Activated CD4-positive, alpha-beta T cell treated with anti-CD3 and anti-CD28 coated beads, Interleukin-2, Interleukin-6, amounts not matched to agents 100 ng/mL and 50 ng/mL, durations not matched to agents 16 hours and 8 hours (primary cell): Measurements from ENCODE around the gene MX1.
A peak's percentile ranks its signal among the peaks of the same experiment; 100 is the strongest.

Experiments used
- DNase-seq: peaks from one replicate; pipeline ENCODE4 v3.0.0-alpha.2; 2020

The MX1 gene

DNA sequence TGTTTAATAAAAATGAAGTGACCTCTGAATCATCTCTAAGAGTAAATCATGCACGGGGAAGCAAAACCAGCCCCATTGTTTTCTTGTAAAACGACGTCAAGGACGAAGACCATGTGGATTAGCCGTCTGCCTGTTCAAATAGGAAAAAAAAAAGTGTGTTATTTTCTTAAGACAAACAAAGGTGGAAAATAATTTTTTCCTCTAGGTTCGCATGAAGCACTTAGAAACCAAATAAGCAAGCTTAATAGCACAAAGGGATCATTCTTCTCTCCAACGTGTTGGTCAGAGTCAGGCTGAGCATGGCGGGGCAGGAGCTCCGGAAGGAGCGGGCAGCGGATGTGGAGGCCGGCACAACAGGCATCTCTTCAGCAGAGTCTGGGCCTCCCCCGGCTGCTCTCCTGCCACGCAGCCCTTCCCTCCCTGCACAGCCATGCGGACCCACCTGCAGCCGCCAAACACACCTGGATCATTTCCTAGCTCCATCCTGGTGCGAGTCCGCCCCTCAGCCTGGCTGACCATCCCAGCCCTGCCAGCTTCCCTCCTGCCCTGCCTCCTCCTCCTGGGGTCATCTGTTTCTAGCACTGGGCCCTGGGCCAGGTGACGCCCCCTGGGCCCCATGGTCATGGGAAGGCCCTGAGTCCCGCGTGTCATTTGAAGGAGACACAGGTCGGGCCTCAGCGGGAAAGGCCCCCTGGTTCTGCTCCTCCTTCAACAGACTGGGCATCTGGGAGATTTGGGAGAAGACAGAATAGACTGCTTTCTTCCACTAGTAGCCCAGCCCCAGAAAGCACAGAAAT, 40.2 kb downstream of the MX1 start:
- DNase-seq = no peak

DNA sequence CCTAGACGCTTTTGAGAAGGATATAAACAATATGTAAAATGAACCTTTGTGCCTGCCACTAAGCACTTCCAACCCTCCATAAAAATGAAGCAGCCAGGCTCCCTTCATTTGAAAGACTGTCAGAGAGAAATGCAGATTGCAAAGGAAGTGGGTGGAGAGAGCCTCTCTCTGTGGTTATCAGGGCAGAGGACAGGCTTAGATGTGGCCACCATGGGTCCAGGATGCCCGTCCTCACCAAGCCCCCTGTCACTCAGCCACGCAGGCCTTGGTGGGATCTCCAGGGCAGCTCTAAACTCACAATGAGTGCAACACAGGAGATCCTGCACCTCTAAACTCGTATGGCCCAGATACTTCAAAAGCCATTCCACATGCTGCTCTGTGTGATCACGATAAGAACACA, 44.0 kb downstream of the MX1 start:
- no peak for DNase-seq

DNA sequence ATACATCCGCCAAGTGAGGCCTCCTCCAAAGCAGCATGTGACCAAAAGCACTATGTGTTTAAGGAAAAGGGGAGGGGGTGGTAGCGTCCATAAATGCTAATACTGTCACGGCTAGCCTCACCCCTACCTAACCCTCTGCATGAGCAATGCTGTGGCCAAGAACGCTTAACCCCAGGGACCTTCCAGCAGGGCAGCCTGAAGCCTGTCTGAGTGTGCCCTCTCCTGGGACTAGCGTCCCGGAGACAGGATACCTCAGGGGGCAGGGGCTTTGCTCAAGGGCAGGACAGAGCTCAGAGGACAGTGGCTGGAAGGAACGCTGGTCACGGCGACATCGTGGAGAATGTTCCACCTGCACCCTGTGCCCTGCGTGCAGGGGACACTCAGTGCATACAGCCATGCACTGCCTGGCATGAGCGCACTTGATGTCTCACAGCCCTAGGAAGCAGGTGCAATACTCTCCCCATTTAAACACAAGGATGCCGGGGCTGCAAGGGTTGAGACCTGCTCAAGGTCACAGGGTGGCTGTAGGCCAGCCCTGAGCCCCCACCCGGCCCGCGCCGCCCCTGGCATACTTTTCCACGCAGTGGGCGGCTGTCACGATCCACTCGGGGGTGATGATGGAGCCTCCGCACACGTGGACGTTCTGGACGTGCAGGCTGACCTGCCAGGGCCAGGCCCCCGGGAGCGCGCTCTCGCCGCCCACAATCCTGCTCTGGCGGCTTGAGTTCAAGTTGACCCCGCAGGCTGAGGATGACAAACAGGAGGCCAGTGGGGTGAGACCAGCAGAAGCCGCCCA, 46.9 kb downstream of the MX1 start:
- no peak for DNase-seq

DNA sequence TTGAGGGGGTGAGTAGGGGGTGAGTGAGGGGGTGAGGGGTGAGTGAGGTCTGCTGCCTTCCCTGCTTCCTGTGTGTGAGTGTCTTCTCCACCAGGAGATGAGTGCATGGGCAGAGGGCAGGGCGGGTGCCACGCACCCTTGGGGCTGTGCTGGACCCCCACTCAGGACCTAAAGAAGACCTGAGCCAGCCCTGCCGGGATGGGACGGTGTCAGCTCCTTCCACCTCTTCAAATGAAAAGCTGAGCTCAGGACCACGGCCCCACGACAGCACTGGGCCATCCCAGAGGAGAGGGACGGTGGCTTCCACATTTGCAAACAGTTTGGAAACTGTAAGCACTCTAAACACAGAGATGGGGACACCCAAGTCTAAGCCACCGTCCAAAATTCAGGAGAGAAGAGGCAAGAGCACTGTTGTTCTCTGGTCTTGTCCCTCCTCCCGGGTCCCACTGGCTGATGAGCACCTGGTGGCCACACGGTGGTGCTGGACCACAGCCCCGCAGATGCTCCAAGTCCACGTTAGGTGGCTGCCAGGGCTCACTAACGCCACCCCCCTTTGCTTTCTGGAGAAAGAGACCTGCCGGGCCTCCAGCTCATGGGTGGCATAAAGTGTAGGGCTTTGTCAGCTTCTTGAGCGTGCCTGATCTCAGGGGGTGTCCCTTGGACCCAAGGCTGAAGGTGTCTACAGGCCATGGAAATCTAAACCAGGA, 49.8 kb downstream of the MX1 start:
- DNase-seq = no peak

DNA sequence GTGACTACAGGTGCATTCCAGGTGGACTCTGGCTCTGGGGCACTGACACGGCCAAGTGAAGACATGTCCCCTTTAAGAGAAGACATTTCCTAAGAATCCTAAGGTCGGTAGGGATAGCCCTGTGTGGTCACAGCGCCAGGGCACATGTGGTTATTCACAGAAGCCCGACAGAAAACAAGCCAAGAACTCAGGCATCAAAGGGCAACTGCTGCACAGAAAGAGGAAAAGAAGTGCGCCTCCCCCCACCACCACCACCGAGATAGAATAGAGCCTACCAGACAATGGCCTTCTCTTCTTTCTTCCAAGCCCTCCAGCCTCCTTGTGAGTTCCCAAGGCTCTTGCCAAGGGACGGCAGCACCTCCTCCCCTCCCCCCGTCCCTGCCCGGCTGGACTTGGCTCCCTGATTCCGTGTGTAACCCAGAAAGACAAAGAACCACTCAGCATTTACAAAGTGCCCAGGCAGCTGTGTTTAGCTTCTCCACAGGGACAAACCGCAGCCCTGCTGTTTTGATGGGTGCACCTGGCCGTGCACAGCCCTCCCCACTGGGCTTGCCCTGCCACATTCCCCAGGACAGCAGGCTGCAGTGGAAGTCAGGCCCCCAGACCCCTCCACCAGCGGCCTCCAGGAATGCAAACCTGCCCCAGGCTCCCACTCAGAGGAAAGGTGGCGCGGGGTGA, 51.7 kb downstream of the MX1 start:
- no peak for DNase-seq

DNA sequence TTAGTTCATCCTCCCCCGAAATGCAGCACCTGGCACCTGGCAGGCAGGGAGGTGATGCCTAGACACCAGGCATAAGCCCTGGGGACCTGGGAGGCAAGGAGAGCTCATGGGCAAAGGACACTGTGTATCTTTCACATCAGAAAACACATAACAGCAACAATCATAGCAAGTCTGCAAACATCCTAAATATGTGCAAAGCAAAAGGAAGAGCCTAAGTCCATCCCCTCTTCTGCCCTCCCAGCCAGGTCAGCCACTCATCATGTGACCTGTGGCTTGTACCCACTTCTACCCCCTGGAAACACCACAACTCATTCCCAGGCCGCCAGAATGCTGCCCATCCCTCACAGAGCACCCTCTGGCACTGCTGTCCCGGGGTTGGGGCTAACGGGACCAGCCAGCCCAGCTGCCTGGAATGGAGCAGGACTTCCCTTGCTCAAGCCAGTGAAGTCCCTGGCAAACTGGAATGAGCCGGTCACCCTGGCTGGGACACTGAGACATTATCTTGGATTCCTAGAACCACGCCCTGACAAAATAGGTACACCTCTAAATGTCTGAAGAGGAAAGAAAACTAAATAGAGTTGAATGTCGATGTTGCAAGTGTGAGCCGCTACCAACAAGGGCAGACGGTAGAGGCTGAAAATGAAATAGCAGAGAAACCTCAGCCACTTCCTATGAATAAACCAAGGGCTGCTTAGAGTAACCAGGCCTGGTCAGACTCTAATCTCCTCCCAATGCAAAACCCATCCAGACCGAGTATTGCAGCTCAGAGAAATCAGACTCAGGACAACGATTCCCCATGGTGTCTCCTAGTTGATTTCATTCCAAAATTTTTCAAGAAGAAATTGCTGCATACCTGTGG, 52.5 kb downstream of the MX1 start:
- DNase-seq = no peak

DNA sequence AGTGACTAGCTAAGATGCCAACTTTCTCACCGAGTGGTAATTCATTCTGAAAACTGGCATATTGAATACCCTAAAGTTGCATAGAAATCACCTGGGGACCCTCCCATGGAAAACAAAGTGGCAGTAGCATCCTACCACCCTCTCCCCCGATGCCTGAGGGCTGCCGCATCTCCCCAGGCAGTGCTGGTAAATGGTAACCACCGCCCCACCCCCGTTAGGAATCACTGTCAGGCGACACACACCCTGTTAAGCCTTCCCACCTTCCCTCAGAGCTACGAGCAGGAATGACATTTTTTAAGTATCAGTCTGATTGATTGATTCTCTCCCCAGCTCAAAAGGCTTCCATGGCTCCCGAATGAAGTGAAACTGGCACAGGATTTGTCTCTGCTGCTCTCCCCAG, 53.6 kb downstream of the MX1 start:
- DNase-seq = no peak

DNA sequence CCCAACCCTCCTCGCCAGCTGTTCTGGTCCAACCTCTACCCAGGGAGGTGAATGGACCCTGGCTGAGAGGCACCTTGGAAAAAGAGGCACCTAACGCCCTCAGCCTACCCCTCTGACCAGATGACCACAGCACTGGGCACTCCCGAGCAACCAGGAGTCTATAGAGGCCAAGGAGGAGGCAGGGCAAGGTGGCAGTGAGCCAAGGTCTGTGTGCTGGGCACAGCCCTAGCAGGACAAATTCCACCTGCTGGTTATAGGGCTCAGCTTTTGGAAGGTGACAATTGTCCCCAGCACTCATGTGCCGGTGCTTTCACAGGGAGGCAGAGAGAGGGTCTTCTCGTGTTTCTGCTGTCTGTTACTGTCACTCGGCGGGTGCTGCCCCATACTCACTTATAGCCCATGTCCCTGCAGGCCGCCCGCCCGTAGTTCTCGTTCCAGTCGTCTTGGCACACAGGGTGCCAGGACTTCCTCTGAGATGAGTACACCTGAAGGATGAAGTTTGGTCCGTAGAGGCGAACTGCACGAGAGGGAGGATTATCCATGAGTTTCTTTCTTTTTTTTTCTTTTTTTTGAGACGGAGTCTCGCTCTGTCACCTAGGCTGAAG, 54.1 kb downstream of the MX1 start:
- DNase-seq = no peak

DNA sequence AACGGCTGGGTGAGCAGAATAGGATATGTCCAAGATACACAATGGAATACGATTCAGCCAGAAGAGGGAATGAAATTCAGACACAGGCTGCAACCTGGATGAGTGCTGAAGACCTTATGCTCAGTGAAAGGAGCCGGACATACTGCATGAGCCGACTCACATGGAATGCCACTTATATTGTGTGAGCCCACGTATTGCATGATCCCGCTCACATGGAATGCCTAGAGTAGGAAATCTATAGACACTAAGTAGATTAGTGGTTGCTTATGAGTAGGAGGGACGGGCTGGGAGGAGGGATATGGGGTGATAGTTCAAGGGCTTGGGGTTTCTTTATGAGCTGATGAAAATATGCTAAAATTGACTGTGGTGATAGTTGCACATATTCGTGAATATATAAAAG, 55.2 kb downstream of the MX1 start:
- DNase-seq = no peak

DNA sequence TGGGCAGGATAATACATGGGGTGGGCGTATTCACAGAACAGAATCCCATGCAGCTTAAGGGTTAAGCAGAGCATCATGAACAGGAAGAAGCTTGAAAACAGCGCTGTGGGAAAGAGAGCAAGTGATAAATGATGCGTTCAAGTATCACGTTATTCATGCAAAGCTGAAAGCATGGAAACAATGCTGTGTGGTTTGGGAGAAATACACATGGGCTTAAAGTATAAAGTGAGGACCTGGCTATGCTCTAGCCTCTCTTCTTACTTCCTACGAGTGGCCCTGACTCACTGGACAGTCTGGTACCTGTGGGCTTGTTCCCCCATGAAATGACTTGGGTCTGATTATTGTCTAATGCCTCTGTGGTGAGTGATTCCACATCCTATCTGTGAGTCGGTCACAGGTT, 56.3 kb downstream of the MX1 start:
- DNase-seq = no peak

DNA sequence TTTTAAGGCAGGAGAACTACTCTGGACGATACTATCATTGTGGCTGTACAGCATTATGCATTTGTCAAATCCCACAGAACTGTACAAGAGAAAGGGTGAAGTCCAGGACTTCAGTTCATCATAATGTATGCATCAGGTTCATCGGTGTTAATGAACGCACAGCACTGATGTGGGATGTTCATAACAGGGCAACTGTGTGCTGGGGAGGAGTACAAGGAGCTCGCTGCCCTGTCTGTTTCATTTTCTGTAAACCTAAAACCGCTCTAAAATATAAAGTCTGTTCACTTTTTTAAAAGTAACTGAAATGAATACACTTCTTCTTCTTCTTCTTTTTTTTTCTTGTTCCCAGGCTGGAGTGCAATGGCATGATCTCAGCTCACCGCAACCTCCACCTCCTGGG, 56.9 kb downstream of the MX1 start:
- no peak for DNase-seq

DNA sequence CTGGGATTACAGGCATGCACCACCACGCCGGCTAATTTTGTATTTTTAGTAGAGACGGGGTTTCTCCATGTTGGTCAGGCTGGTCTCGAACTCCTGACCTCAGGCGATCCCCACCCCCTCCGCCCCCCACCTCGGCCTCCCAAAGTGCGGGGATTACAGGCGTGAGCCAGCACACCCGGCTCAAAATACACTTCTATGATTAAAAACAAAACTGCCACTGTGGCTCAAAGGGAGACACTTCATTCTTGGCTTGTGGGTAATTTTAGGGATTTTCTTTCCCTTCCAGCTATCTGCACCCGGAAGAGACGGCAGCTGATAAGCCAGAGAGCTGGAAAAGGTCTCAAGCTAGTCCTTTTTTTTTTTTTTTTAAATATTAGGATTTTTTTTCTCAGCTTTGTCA, 57.4 kb downstream of the MX1 start:
- no peak for DNase-seq

DNA sequence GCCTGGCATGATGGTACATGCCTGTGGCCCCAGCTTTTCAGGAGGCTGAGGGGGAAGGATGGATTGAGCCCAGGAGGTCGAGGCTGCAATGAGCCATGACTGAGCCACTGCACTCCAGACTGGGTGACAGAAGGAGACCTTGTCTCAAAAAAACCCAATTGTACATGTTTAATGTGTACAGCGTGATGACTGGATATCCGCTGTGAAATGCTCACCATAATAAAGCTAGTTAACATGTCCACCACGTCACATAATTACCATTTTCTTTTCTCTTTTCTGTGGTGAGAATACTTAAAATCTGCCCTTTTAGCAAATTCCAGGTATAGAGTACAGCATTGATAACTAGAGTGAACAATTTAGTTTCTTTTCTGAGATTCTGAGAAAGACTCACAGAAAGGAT, 57.9 kb downstream of the MX1 start:
- no peak for DNase-seq

DNA sequence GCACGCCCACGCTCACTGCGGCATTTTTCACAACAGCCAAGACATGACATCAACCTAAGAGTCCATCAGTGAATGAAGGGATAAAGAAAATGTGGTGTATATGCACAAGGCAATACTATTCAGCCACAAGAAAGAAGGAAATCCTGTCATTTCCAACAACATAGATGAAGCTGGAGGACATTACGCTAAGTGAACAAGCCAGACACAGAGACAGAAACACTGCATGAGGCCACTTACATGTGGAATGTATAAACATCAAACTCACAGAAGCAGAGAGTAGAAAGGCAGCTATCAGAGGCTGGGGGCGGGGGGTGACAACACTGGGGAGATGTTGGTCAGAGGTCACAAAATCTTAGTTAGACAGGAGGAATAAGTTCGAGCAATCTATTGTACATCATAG, 61.0 kb downstream of the MX1 start:
- DNase-seq = no peak

DNA sequence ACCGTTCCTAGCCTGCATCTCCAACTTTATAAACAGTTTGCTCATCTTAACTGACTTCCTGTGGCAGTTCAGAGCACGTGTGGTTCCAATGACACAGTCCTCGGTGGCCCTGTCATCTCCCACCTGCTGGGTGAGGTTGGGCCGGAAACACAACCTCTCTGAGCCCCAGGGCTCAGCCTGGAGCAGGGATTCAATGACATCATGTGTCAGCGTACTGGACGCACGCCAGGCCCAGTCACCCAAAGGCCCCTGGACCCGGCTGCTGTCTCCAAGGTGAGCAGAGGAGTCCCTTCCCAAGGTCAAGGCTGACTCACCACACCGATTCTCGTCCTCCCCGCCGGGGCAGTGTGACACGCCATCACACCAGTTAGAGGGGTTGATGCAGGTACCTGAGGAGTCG, 62.0 kb downstream of the MX1 start:
- DNase-seq = peak; percentile 8

DNA sequence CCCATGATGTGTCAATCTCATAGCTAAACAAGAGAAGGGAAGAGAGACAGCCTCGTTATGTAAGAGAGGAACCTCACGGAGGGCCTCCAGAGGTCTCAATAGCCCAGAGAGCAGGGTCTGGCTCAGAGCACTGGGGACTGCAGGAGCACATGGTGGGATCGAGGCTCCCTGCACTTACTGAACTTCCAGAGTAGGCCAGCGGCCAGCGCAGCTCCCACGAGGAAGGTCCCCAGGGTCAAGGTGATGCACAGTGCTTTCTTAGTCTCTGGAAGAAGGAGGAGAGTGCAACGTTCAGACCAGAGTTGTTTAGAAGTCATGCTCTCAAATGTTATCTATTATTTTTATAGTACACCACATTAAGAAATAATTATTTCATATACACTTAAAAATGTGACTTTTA, 63.3 kb downstream of the MX1 start:
- no peak for DNase-seq

DNA sequence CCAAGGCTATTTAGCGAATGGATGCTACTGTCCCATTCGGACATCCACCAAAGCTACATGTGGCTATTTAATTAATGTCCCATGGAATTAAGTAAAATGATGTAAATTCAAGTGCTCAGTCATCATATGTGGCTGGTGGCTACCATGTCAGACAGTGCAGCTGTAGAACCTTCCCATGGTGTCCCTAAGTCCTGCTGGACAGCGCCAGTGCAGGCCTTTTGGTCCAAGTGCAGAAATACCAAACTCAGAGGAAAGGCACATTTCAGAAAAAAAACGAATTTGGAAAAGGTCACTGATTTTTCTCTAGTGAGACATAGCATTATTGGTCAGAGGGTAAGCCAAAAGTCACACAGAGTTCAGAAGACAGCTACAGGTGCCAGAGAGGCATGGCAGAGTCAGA, 64.3 kb downstream of the MX1 start:
- DNase-seq = no peak

DNA sequence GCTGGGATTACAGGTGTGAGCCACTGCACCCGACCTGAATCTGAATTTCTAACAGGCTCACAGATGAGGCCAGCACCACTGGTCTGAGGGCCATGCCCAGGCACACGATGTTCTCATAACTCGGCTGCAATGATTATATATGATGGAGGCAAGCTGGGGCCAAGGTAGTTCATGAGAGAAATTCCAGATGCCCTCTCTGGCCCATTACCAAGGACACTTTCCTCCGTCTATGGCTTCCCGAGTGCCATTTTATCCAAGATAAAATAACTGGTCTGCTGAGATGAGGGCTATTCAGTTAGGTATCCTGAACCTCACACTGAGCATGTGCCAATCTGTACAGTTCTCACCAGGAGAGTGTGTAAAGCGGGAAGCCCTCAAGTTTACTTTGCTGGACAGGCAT, 65.4 kb downstream of the MX1 start:
- DNase-seq = no peak

DNA sequence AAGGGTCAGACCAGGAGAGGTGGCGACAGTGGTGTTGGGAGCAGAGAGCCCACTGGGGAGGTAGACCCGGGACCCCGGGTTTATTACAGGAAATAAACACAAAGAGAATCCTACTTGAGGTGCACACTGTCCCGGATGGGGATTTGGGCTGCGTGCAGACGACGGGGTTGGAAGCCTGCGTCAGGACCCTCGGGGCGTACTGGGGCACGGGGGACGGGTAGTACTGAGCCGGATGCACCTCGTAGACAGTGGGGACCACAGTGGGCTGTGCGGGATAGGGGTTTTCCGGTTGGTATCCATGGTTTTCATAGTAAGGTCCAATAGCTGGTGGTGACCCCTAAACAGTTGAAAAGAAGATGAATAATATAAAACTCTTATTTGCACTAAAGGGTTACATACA, 68.2 kb downstream of the MX1 start:
- DNase-seq = no peak

DNA sequence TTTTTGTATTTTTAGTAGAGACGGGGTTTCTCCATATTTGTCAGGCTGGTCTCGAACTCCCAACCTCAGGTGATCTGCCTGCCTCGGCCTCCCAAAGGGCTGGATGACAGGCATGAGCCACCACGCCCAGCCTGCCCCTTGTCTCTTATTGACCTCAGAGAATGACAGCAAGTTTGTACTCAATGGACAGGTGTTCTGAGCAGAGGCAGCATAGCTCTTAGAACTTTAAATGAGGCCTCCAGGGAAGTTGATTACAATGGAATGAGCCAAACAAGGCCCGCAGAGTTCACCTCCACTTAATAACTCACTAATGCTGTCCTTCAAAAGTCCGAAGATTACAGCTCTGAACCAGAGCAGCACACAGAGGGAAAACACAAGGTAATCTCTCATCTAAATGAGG, 71.0 kb downstream of the MX1 start:
- no peak for DNase-seq

DNA sequence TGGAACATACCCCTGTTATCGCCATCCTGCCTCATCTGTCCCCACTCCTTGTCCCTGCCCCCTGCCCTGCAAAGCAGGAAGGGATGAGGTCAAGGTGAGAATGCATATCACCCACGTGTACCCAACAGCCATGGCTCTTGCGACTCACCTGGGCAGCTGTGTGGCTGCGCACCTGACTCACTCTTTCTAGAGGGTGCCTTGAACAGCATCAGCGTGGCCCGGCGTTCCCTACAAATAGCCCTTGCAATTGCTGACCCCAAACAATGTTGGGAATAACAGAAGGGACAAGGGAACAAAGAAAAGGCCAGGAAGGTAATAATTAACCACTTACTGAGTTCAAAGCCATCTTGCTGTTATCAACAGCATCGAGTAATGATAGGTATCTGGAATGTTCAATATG, 71.7 kb downstream of the MX1 start:
- DNase-seq = no peak

DNA sequence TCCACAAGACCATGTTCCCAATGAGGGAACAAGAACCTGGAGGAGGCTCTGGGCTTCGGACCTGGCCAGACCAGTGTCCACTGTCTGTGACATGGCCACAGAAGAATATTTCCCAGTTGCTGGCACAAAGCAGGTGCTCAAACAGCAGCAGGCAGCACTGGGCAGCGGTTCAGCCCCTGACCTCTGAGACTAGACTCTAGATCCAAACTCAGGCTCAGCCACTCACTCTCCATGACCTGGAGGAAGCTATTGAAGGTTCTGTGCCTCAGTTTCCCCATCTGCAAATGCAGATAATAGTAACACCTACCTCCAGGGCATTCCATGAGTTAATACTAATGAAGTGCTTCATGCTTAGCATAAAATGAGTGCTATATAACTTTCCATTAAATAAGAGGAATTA, 73.9 kb downstream of the MX1 start:
- no peak for DNase-seq
